Subcutaneous adipose tissue (tissue), 4 donors: Measurements from ENCODE around the gene DEPDC5. TPM values are rescaled to one million over a fixed set of nuclear protein-coding genes. Genes with fewer than 3 reads are reported as not detected.

Experiments used
- total RNA-seq, 4 donors: library from RNA; depleted of rRNA; stranded (reverse); fragments of >200 nt; gene quantifications; one replicate each; pipeline ENCODE4 v1.1.0, GENCODE V29; 2016
- TF ChIP-seq, protein P1 (sequence below): fragments of 450-650 bp; IDR thresholded peaks from one replicate; pipeline ENCODE4 v1.5.1; 2016; ENCODE audit warnings: low read depth, mild to moderate bottlenecking, control low read depth, antibody characterized with exemption, moderate library complexity

The DEPDC5 gene
- total RNA-seq, 4 donors from 2014 or later = 13.2 to 15.6 (median 15.0) TPM

- TF ChIP-seq, protein P1, sequence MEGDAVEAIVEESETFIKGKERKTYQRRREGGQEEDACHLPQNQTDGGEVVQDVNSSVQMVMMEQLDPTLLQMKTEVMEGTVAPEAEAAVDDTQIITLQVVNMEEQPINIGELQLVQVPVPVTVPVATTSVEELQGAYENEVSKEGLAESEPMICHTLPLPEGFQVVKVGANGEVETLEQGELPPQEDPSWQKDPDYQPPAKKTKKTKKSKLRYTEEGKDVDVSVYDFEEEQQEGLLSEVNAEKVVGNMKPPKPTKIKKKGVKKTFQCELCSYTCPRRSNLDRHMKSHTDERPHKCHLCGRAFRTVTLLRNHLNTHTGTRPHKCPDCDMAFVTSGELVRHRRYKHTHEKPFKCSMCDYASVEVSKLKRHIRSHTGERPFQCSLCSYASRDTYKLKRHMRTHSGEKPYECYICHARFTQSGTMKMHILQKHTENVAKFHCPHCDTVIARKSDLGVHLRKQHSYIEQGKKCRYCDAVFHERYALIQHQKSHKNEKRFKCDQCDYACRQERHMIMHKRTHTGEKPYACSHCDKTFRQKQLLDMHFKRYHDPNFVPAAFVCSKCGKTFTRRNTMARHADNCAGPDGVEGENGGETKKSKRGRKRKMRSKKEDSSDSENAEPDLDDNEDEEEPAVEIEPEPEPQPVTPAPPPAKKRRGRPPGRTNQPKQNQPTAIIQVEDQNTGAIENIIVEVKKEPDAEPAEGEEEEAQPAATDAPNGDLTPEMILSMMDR = no peak
These were observed 94.6 kb downstream of the DEPDC5 start for GRCh38 chr22:31848411-31848810.

- TF ChIP-seq, protein P1 = no peak
These were observed 96.3 kb downstream of the DEPDC5 start for GRCh38 chr22:31850135-31850534.

DNA sequence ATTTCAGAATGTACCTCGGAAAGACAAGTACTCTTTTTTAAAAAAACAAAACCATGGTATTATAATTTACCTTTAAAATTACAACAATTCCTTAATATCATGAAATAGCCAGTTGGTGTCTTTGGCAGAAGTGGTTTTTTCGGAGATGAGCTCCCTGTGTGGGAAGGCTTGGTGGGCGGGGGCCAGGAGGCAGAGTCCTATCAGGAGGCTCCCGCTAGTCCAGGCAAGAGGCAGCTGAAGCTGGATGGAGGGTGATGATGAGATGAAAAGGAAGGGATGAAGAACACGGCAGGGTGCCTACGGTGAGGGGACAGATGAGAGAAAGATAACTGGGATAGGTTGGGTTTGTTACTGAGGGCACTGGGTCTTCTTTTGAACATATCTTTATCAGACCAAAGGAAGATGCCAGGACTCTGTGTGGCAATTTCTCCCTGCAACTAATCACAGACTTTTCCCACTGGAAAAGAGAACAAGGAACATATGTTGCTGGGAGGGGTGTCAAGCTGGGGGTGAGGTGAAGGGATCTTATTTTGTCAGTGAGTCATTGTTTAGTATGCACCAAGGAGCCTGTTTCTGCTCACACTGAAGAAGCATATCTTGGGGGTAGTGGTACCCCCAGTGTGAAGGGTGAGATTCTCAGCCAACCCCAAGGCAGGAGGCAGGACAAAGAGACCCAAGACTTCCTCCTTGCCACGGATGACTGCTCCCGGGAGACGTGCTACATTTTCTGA lies 99.0 kb downstream of the DEPDC5 start:
- TF ChIP-seq, protein P1 = no peak

DNA sequence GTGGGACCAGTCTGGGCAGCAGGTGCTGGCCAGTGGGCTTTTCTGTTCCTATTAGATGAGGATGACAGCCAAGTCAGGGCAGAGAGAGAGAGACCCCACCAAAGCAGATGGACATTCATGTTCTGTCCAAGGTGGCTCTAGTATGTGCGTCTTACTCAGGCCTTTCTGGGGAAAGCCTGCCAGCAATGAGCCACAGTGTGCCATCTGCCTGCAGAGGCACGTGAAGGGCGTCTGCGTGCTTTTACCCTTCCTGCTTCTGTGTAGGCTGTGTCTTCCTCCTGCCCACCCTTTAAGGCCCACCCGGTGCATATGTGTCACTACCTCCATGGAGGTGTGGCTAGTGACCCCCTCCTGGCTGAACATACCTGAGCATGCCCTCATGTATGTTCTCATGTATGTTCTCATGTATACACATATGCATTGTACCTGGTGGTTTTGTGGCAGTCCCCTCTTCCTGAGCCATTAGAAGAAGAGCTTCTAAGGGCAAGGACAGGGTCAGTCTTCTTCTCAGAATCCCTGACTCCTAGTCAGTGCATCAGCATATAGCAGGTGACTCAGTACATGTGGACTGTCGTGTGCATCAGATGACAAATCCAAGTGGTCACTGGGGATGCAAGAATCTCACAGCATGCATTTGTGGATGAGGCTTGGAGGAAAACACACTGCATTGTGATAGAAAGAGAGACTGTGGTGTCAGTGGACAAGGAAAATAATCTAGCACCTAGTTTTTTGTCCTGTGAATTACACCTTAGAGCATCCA lies 100.1 kb downstream of the DEPDC5 start:
- TF ChIP-seq, protein P1 = no peak

GRCh38 chr22:31857247-31857646 lies 103.4 kb downstream of the DEPDC5 start:
- TF ChIP-seq, protein P1 = no peak

GRCh38 chr22:31861226-31861840 lies 107.5 kb downstream of the DEPDC5 start:
- TF ChIP-seq, protein P1 = no peak

DNA sequence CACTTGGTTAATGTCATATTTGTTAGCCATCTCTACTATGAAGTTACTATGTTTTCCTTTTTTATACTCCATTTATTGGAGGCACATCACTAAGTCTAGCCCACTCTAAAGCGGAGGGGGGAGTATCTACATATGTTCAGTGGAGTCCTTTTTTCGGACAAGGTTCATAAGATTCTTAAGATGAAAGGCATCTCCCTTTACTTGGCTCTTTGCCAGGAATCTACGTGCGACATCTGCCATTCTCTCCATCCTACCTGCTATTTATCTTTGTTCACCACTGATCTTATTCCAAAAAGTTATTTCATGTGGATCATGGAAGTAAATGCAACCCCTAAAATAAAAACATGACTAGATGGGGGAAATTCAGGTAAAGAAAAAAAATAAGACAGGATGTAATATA lies 113.1 kb downstream of the DEPDC5 start:
- TF ChIP-seq, protein P1 = no peak
